Activated CD4-positive, alpha-beta T cell treated with anti-CD3 and anti-CD28 coated beads, Interleukin-2, amount 10 ng/mL, durations not matched to agents 7 days and 5 days (primary cell): ENCODE data around the gene IL13. TPM values are rescaled to one million over a fixed set of nuclear protein-coding genes. Genes with fewer than 3 reads are reported as not detected.

Experiments
- CTCF ChIA-PET: fragments of 350-600 bp; sonication (Branson Sonifier 250); formaldehyde crosslinking; loops from one replicate; lab custom pipeline; 2021; ENCODE audit warnings: antibody characterized with exemption; lab: Charles Lee
- POLR2A ChIA-PET: fragments of 350-600 bp; sonication (Branson Sonifier 250); formaldehyde crosslinking; loops from one replicate; lab custom pipeline; 2021; ENCODE audit warnings: antibody characterized with exemption; lab: Charles Lee
- DNase-seq: peaks from one replicate; pipeline ENCODE4 v3.0.0-alpha.2; 2020
- H3K27ac Mint-ChIP-seq: one replicate; pipeline ENCODE4 v1.8.0; 2021; ENCODE audit warnings: mild to moderate bottlenecking, moderate library complexity, mixed read lengths
- H3K27me3 Mint-ChIP-seq: one replicate; pipeline ENCODE4 v1.8.0; 2021; ENCODE audit warnings: mixed read lengths
- H3K36me3 Mint-ChIP-seq: one replicate; pipeline ENCODE4 v1.8.0; 2021; ENCODE audit warnings: low read depth, mixed read lengths
- H3K4me1 Mint-ChIP-seq: one replicate; pipeline ENCODE4 v1.8.0; 2021; ENCODE audit warnings: mixed read lengths
- H3K4me3 Mint-ChIP-seq: one replicate; pipeline ENCODE4 v1.8.0; 2021; ENCODE audit warnings: mild to moderate bottlenecking, moderate library complexity, mixed read lengths
- H3K9me3 Mint-ChIP-seq: one replicate; pipeline ENCODE4 v1.8.0; 2021; ENCODE audit warnings: mixed read lengths
- total RNA-seq, 2 experiments: library from RNA; stranded (reverse); gene quantifications; one replicate each; pipeline ENCODE4 v1.2.3, GENCODE V29; 2021

The IL13 gene
- total RNA-seq, 2 experiments from 2014 or later = 2.5 to 2.8 TPM

GRCh38 chr5:132667309-132667708, 9.3 kb downstream of the IL13 start:
- Mint-ChIP-seq H3K9me3 (no peaks in the 10 kb centered on the region), H3K36me3 (no peaks in the 10 kb centered on the region), H3K27ac (no peak overlapping the region), H3K27me3 (no peaks in the 10 kb centered on the region), H3K4me3 (no peak overlapping the region), H3K4me1 (peaks cover 24% of the 10 kb centered on the region)
- CTCF ChIA-PET = interaction anchor here (0.9 kb wide), 1 partner anchor 9 kb away, joined by 8 read pairs; no protein-coding TSS in a partner anchor
- POLR2A ChIA-PET = no interaction called here
- DNase-seq = no peak

GRCh38 chr5:132667761-132668705, 10.1 kb downstream of the IL13 start:
- Mint-ChIP-seq H3K27ac (no peak overlapping the region), H3K4me3 (no peak overlapping the region), H3K4me1 (peaks cover 19% of the 10 kb centered on the region), H3K36me3 (no peaks in the 10 kb centered on the region), H3K27me3 (no peaks in the 10 kb centered on the region), H3K9me3 (no peaks in the 10 kb centered on the region)
- ChIA-PET POLR2A (no interaction called here), CTCF (no interaction called here)
- DNase-seq = no peak

GRCh38 chr5:132668706-132669454, 10.9 kb downstream of the IL13 start:
- POLR2A ChIA-PET = no interaction called here
- no peak for DNase-seq
- no peaks in the 10 kb centered on the region for H3K36me3 Mint-ChIP-seq
- no peaks in the 10 kb centered on the region for H3K27me3 Mint-ChIP-seq
- no peak overlapping the region for H3K4me3 Mint-ChIP-seq
- no peaks in the 10 kb centered on the region for H3K9me3 Mint-ChIP-seq
- H3K27ac Mint-ChIP-seq = no peak overlapping the region
- CTCF ChIA-PET = interaction anchor here (1.6 kb wide), 1 partner anchor 17 kb away, joined by 3 read pairs; no protein-coding TSS in a partner anchor
- H3K4me1 Mint-ChIP-seq = peaks cover 12% of the 10 kb centered on the region

- no peak for DNase-seq
- Mint-ChIP-seq H3K27me3 (no peaks in the 10 kb centered on the region), H3K4me1 (peaks cover 13% of the 10 kb centered on the region), H3K9me3 (no peaks in the 10 kb centered on the region), H3K4me3 (no peak overlapping the region), H3K36me3 (no peaks in the 10 kb centered on the region), H3K27ac (no peak overlapping the region)
- POLR2A ChIA-PET = no interaction called here
- CTCF ChIA-PET = interaction anchor here (1.1 to 1.6 kb wide), 3 partner anchors 10 to 19 kb away, joined by 3 to 6 read pairs (median 3); no protein-coding TSS in a partner anchor
Measured at GRCh38 chr5:132669455-132669820, 11.5 kb downstream of the IL13 start.

- H3K9me3 Mint-ChIP-seq = no peaks in the 10 kb centered on the region
- ChIA-PET CTCF (interaction anchor here (0.6 to 1.6 kb wide), 4 partner anchors 9 to 302 kb away, joined by 3 to 6 read pairs (median 3); no protein-coding TSS in a partner anchor), POLR2A (no interaction called here)
- no peaks in the 10 kb centered on the region for H3K27me3 Mint-ChIP-seq
- no peaks in the 10 kb centered on the region for H3K36me3 Mint-ChIP-seq
- H3K27ac Mint-ChIP-seq = no peak overlapping the region
- no peak overlapping the region for H3K4me3 Mint-ChIP-seq
- H3K4me1 Mint-ChIP-seq = peaks cover 17% of the 10 kb centered on the region
- no peak for DNase-seq
Measured at GRCh38 chr5:132669966-132670882, 12.3 kb downstream of the IL13 start.

- ChIA-PET POLR2A (no interaction called here), CTCF (interaction anchor here (0.6 to 1.6 kb wide), 2 partner anchors 8 to 303 kb away, joined by 3 to 6 read pairs; no protein-coding TSS in a partner anchor)
- Mint-ChIP-seq H3K9me3 (no peaks in the 10 kb centered on the region), H3K27ac (no peak overlapping the region), H3K4me3 (no peak overlapping the region), H3K27me3 (no peaks in the 10 kb centered on the region), H3K4me1 (peaks cover 24% of the 10 kb centered on the region), H3K36me3 (no peaks in the 10 kb centered on the region)
- DNase-seq = no peak
Measured at GRCh38 chr5:132671000-132671399, 13.0 kb downstream of the IL13 start.

- ChIA-PET CTCF (interaction anchor here (0.6 to 1.8 kb wide), 6 partner anchors 8 to 1920 kb away, joined by 3 to 6 read pairs (median 4); no protein-coding TSS in a partner anchor), POLR2A (interaction anchor here (0.6 kb wide), 1 partner anchor 504 kb away, joined by 3 read pairs; no protein-coding TSS in a partner anchor)
- no peaks in the 10 kb centered on the region for H3K36me3 Mint-ChIP-seq
- no peak overlapping the region for H3K4me3 Mint-ChIP-seq
- H3K27ac Mint-ChIP-seq = no peak overlapping the region
- no peaks in the 10 kb centered on the region for H3K27me3 Mint-ChIP-seq
- H3K9me3 Mint-ChIP-seq = no peaks in the 10 kb centered on the region
- peaks cover 26% of the 10 kb centered on the region for H3K4me1 Mint-ChIP-seq
- no peak for DNase-seq
Measured at GRCh38 chr5:132673488-132673887, 15.5 kb downstream of the IL13 start.

- H3K27me3 Mint-ChIP-seq = no peaks in the 10 kb centered on the region
- POLR2A ChIA-PET = no interaction called here
- no peak for DNase-seq
- H3K9me3 Mint-ChIP-seq = no peaks in the 10 kb centered on the region
- H3K27ac Mint-ChIP-seq = peak within 1 kb of the TSS; percentile 55
- peaks cover 26% of the 10 kb centered on the region for H3K4me1 Mint-ChIP-seq
- no peak within 1 kb of the TSS for H3K4me3 Mint-ChIP-seq
- H3K36me3 Mint-ChIP-seq = no peaks in the 10 kb centered on the region
- CTCF ChIA-PET = interaction anchor here (0.6 to 1.9 kb wide), 9 partner anchors 8 to 1919 kb away, joined by 3 to 6 read pairs (median 3); no protein-coding TSS in a partner anchor
Measured at GRCh38 chr5:132673939-132674630, 16.1 kb downstream of the IL13 start, which contains the start of gene IL4. Gene IL4 (plus strand): TSS chr5:132673989. CDS start chr5:132674051, 62 bp downstream.

- Mint-ChIP-seq H3K9me3 (no peaks in the 10 kb centered on the region), H3K4me1 (peaks cover 26% of the 10 kb centered on the region), H3K27ac (peak overlapping the region; percentile 55), H3K27me3 (no peaks in the 10 kb centered on the region), H3K4me3 (no peak overlapping the region), H3K36me3 (no peaks in the 10 kb centered on the region)
- ChIA-PET POLR2A (interaction anchor here (0.6 kb wide), 2 partner anchors 50 to 92 kb away, joined by 3 to 4 read pairs; no protein-coding TSS in a partner anchor), CTCF (interaction anchor here (0.6 to 2.2 kb wide), 10 partner anchors 8 to 328 kb away, joined by 3 to 8 read pairs (median 3); no protein-coding TSS in a partner anchor)
- no peak for DNase-seq
Measured at GRCh38 chr5:132674671-132675506, 16.9 kb downstream of the IL13 start.

- CTCF ChIA-PET = interaction anchor here (0.6 to 2.2 kb wide), 8 partner anchors 9 to 329 kb away, joined by 3 to 8 read pairs (median 3); partner anchors contain the start of gene IL13
- H3K27ac Mint-ChIP-seq = no peak overlapping the region
- DNase-seq = no peak
- POLR2A ChIA-PET = no interaction called here
- no peaks in the 10 kb centered on the region for H3K27me3 Mint-ChIP-seq
- H3K4me3 Mint-ChIP-seq = no peak overlapping the region
- H3K4me1 Mint-ChIP-seq = peaks cover 26% of the 10 kb centered on the region
- H3K9me3 Mint-ChIP-seq = no peaks in the 10 kb centered on the region
- no peaks in the 10 kb centered on the region for H3K36me3 Mint-ChIP-seq
Measured at GRCh38 chr5:132675936-132676689, 18.1 kb downstream of the IL13 start.
